Large intestine (tissue), 3 donors: ENCODE data around the gene CPED1. TPM values are rescaled to one million over a fixed set of nuclear protein-coding genes. Genes with fewer than 3 reads are reported as not detected.
"Not testable (repeated sequence)": the region's sequence is repeated elsewhere in the genome, so short reads cannot be mapped to it uniquely, and the experiment has no call there.

ENCODE experiments used
- DNase-seq, 2 donors: peaks; one replicate each; pipeline versions ENCODE4 v3.0.0 to v3.0.0-alpha.2; 2013
- H3K27ac ChIP-seq: one replicate; pipeline ENCODE4 v1.5.1; 2013; ENCODE audit warnings: low read length
- H3K27me3 ChIP-seq: 2 replicates; pipeline ENCODE4 v1.6.1; 2013; ENCODE audit warnings: low read length; ENCODE audit not compliant: control insufficient read depth, insufficient read depth
- H3K36me3 ChIP-seq: 2 replicates; pipeline ENCODE4 v1.6.1; 2013; ENCODE audit warnings: low read length; ENCODE audit not compliant: control insufficient read depth, insufficient read depth
- H3K4me1 ChIP-seq: one replicate; pipeline ENCODE4 v1.6.1; 2013; ENCODE audit warnings: low read length; ENCODE audit not compliant: control insufficient read depth, insufficient read depth
- H3K4me3 ChIP-seq: one replicate; pipeline ENCODE4 v1.5.1; 2013; ENCODE audit warnings: low read length
- H3K9me3 ChIP-seq: one replicate; pipeline ENCODE4 v1.6.1; 2013; ENCODE audit warnings: mild to moderate bottlenecking, low read depth, low read length, moderate library complexity; ENCODE audit not compliant: control insufficient read depth
- WGBS: methylation state at CpG from one replicate; pipeline ENCODE4 v1.1.5; 2013; ENCODE audit warnings: low lambda C conversion rate; ENCODE audit not compliant: insufficient coverage; 5-methylcytosine and 5-hydroxymethylcytosine counted together
- polyA plus RNA-seq: library from polyadenylated mRNA; unstranded; fragments of 120-200 nt; gene quantifications from one replicate; pipeline ENCODE4 v1.2.1, GENCODE V29; 2013

Gene CPED1
- polyA plus RNA-seq, 1 donor: 12.1 TPM

GRCh38 chr7:121027761-121028669, 39.5 kb downstream of the CPED1 start:
- Histone ChIP-seq H3K4me1 (peaks cover 5% of the 10 kb centered on the region), H3K27me3 (no peaks in the 10 kb centered on the region), H3K9me3 (no peaks in the 10 kb centered on the region), H3K27ac (no peak overlapping the region), H3K36me3 (no peaks in the 10 kb centered on the region), H3K4me3 (no peak overlapping the region)
- no peak for DNase-seq
- WGBS: 35% methylated on average over 4 of the region's 10 CpGs

GRCh38 chr7:121029302-121029701, 40.8 kb downstream of the CPED1 start:
- no peak overlapping the region for H3K4me3 ChIP-seq
- H3K36me3 ChIP-seq: no peaks in the 10 kb centered on the region
- no peak overlapping the region for H3K27ac ChIP-seq
- WGBS: no CpG with 5 or more reads among the region's 1 CpG
- no peak for DNase-seq
- no peaks in the 10 kb centered on the region for H3K27me3 ChIP-seq
- H3K4me1 ChIP-seq: no peaks in the 10 kb centered on the region
- no peaks in the 10 kb centered on the region for H3K9me3 ChIP-seq

GRCh38 chr7:121030308-121030707, 41.8 kb downstream of the CPED1 start:
- Histone ChIP-seq H3K4me1 (no peaks in the 10 kb centered on the region), H3K9me3 (no peaks in the 10 kb centered on the region), H3K27ac (no peak overlapping the region), H3K4me3 (no peak overlapping the region), H3K36me3 (no peaks in the 10 kb centered on the region), H3K27me3 (no peaks in the 10 kb centered on the region)
- whole genome bisulfite sequencing: 87% methylated on average over 2 of the region's 5 CpGs
- no peak for DNase-seq

- H3K36me3 ChIP-seq: no peaks in the 10 kb centered on the region
- no peaks in the 10 kb centered on the region for H3K9me3 ChIP-seq
- no peak overlapping the region for H3K4me3 ChIP-seq
- H3K27me3 ChIP-seq: no peaks in the 10 kb centered on the region
- no peak for DNase-seq
- no peak overlapping the region for H3K27ac ChIP-seq
- no CpG with 5 or more reads among the region's 7 CpGs for WGBS
- no peaks in the 10 kb centered on the region for H3K4me1 ChIP-seq
These were observed 44.3 kb downstream of the CPED1 start for GRCh38 chr7:121032645-121033460.

- Histone ChIP-seq H3K4me3 (no peak overlapping the region), H3K27me3 (no peaks in the 10 kb centered on the region), H3K4me1 (no peaks in the 10 kb centered on the region), H3K27ac (no peak overlapping the region), H3K9me3 (no peaks in the 10 kb centered on the region), H3K36me3 (no peaks in the 10 kb centered on the region)
- DNase-seq: no peak
These were observed 46.4 kb downstream of the CPED1 start for GRCh38 chr7:121034929-121035328.

- not testable (repeated sequence) for H3K27ac ChIP-seq, H3K4me3 ChIP-seq, H3K4me1 ChIP-seq, H3K27me3 ChIP-seq, H3K36me3 ChIP-seq, H3K9me3 ChIP-seq, DNase-seq
These were observed 48.3 kb downstream of the CPED1 start for GRCh38 chr7:121036776-121037175.

GRCh38 chr7:121037329-121037728, 48.8 kb downstream of the CPED1 start:
- not testable (repeated sequence) for H3K4me1 ChIP-seq, H3K4me3 ChIP-seq, H3K9me3 ChIP-seq, H3K27ac ChIP-seq, H3K36me3 ChIP-seq, DNase-seq, H3K27me3 ChIP-seq
- no CpG with 5 or more reads among the region's 2 CpGs for WGBS

GRCh38 chr7:121037957-121038716, 49.6 kb downstream of the CPED1 start:
- 83% methylated on average over 2 of the region's 4 CpGs for WGBS
- Histone ChIP-seq H3K4me1 (no peaks in the 10 kb centered on the region), H3K9me3 (no peaks in the 10 kb centered on the region), H3K4me3 (no peak overlapping the region), H3K27me3 (no peaks in the 10 kb centered on the region), H3K36me3 (no peaks in the 10 kb centered on the region), H3K27ac (no peak overlapping the region)
- DNase-seq: no peak

- no peak for DNase-seq
- Histone ChIP-seq H3K4me3 (no peak overlapping the region), H3K27me3 (no peaks in the 10 kb centered on the region), H3K27ac (no peak overlapping the region), H3K9me3 (no peaks in the 10 kb centered on the region), H3K4me1 (no peaks in the 10 kb centered on the region), H3K36me3 (no peaks in the 10 kb centered on the region)
- 84% methylated on average over 5 of the region's 7 CpGs for whole genome bisulfite sequencing
These were observed 50.4 kb downstream of the CPED1 start for GRCh38 chr7:121038717-121039509.

GRCh38 chr7:121039510-121039822, 51.0 kb downstream of the CPED1 start:
- Histone ChIP-seq H3K9me3 (no peaks in the 10 kb centered on the region), H3K27ac (no peak overlapping the region), H3K27me3 (no peaks in the 10 kb centered on the region), H3K36me3 (no peaks in the 10 kb centered on the region), H3K4me3 (no peak overlapping the region), H3K4me1 (no peaks in the 10 kb centered on the region)
- no peak for DNase-seq
- 94% methylated on average over 2 of the region's 2 CpGs for WGBS
